SK-N-MC (cell line): ENCODE measurements around the gene CEP72.
"Not testable (repeated sequence)": the region's sequence is repeated elsewhere in the genome, so short reads cannot be mapped to it uniquely, and the experiment has no call there.

Experiments
- DNase-seq: peaks from one replicate; pipeline ENCODE4 v3.0.0-alpha.2; 2011; ENCODE audit warnings: low read depth, low spot score
- H3K27ac ChIP-seq: fragments of 200-600 bp; sonication (generic); 2 replicates; pipeline ENCODE4 v1.5.1; 2016; ENCODE audit warnings: mixed run types
- H3K36me3 ChIP-seq: fragments of 200-600 bp; sonication (generic); 2 replicates; pipeline ENCODE4 v1.6.1; 2017; ENCODE audit warnings: antibody characterized with exemption, low read length, mixed read lengths; ENCODE audit not compliant: insufficient read depth
- H3K4me3 ChIP-seq: fragments of 200-600 bp; sonication (generic); 2 replicates; pipeline ENCODE4 v1.5.1; 2016
- H3K9ac ChIP-seq: fragments of 200-600 bp; sonication (generic); 2 replicates; pipeline ENCODE4 v1.8.0; 2017; ENCODE audit warnings: mixed run types, mixed read lengths; ENCODE audit not compliant: insufficient read length
- H3K9me3 ChIP-seq: fragments of 200-600 bp; sonication (generic); 2 replicates; pipeline ENCODE4 v1.6.1; 2017; ENCODE audit warnings: low read depth, mild to moderate bottlenecking, antibody characterized with exemption, low read length, moderate library complexity, mixed read lengths
- EZH2 ChIP-seq: fragments of 200-600 bp; sonication (generic); IDR thresholded peaks from one replicate; pipeline ENCODE4 v1.6.1; 2017; ENCODE audit warnings: antibody characterized with exemption
- FOXP2 ChIP-seq: optimal IDR thresholded peaks from 2 replicates; pipeline ENCODE3; 2011; ENCODE audit warnings: mild to moderate bottlenecking, moderate library complexity; ENCODE audit not compliant: insufficient read depth; ENCODE audit errors: extremely low read length, control extremely low read depth
- POLR2AphosphoS5 ChIP-seq: IDR thresholded peaks from 2 replicates; pipeline ENCODE4 v1.6.1; 2012; ENCODE audit warnings: mild to moderate bottlenecking, low read depth, low read length, borderline replicate concordance

CEP72 gene

GRCh38 chr5:570446-570845 is 41.7 kb upstream of the CEP72 start:
- Histone ChIP-seq H3K27ac (no peak overlapping the region), H3K9ac (no peak overlapping the region), H3K4me3 (no peak overlapping the region), H3K36me3 (no peaks in the 10 kb centered on the region), H3K9me3 (peaks cover 5% of the 10 kb centered on the region; the same call in 1 of the 2 replicates)
- TF ChIP-seq FOXP2 (no peak), POLR2AphosphoS5 (no peak), EZH2 (no peak)
- no peak for DNase-seq

- no peak for TF ChIP-seq FOXP2
- no peak for TF ChIP-seq POLR2AphosphoS5
- no peak for TF ChIP-seq EZH2
- no peak for DNase-seq
- no peak overlapping the region for H3K4me3 ChIP-seq
- no peaks in the 10 kb centered on the region for H3K36me3 ChIP-seq
- peaks cover 2% of the 10 kb centered on the region; the same call in 1 of the 2 replicates for H3K9me3 ChIP-seq
- H3K27ac ChIP-seq, result no peak overlapping the region
- H3K9ac ChIP-seq, result no peak overlapping the region
Observed at GRCh38 chr5:570886-571285, 41.3 kb upstream of the CEP72 start.

- DNase-seq, result no peak
- Histone ChIP-seq H3K9ac (no peak overlapping the region), H3K27ac (no peak overlapping the region), H3K4me3 (no peak overlapping the region), H3K36me3 (no peaks in the 10 kb centered on the region), H3K9me3 (no peaks in the 10 kb centered on the region)
- TF ChIP-seq EZH2, result no peak
- TF ChIP-seq FOXP2, result no peak
- no peak for TF ChIP-seq POLR2AphosphoS5
Observed at GRCh38 chr5:571791-572190, 40.3 kb upstream of the CEP72 start.

GRCh38 chr5:572398-573019 is 39.6 kb upstream of the CEP72 start:
- DNase-seq, result no peak

GRCh38 chr5:573206-573605 is 38.9 kb upstream of the CEP72 start:
- H3K36me3 ChIP-seq, result no peaks in the 10 kb centered on the region
- no peak for DNase-seq
- no peaks in the 10 kb centered on the region for H3K9me3 ChIP-seq
- no peak overlapping the region for H3K9ac ChIP-seq
- no peak overlapping the region for H3K27ac ChIP-seq
- no peak overlapping the region for H3K4me3 ChIP-seq
- TF ChIP-seq POLR2AphosphoS5 (no peak), FOXP2 (no peak), EZH2 (no peak)

More at GRCh38 chr5:572398-573019, 39.6 kb upstream of the CEP72 start:
- no peak overlapping the region for H3K4me3 ChIP-seq
- no peaks in the 10 kb centered on the region for H3K36me3 ChIP-seq
- TF ChIP-seq POLR2AphosphoS5 (no peak), FOXP2 (no peak), EZH2 (no peak)
- H3K9me3 ChIP-seq, result no peaks in the 10 kb centered on the region
- no peak overlapping the region for H3K27ac ChIP-seq
- H3K9ac ChIP-seq, result no peak overlapping the region

- H3K27ac ChIP-seq, result no peak overlapping the region
- no peak overlapping the region for H3K4me3 ChIP-seq
- TF ChIP-seq FOXP2, result no peak
- TF ChIP-seq EZH2, result no peak
- no peak for TF ChIP-seq POLR2AphosphoS5
- no peak for DNase-seq
- no peak overlapping the region for H3K9ac ChIP-seq
- H3K9me3 ChIP-seq, result no peaks in the 10 kb centered on the region
- H3K36me3 ChIP-seq, result no peaks in the 10 kb centered on the region
Observed at GRCh38 chr5:573976-574375, 38.2 kb upstream of the CEP72 start.

GRCh38 chr5:574906-575305 is 37.2 kb upstream of the CEP72 start:
- Histone ChIP-seq H3K4me3 (no peak overlapping the region), H3K9me3 (no peaks in the 10 kb centered on the region), H3K9ac (no peak overlapping the region), H3K27ac (no peak overlapping the region), H3K36me3 (no peaks in the 10 kb centered on the region)
- DNase-seq, result no peak
- TF ChIP-seq POLR2AphosphoS5, result no peak
- TF ChIP-seq FOXP2, result no peak
- no peak for TF ChIP-seq EZH2

- TF ChIP-seq POLR2AphosphoS5 (no peak), FOXP2 (no peak), EZH2 (no peak)
- no peak for DNase-seq
- Histone ChIP-seq H3K9me3 (no peaks in the 10 kb centered on the region), H3K4me3 (no peak overlapping the region), H3K36me3 (no peaks in the 10 kb centered on the region), H3K9ac (no peak overlapping the region), H3K27ac (no peak overlapping the region)
Observed at GRCh38 chr5:575636-576035, 36.5 kb upstream of the CEP72 start.

- H3K9ac ChIP-seq, H3K4me3 ChIP-seq, DNase-seq, H3K36me3 ChIP-seq, H3K27ac ChIP-seq, H3K9me3 ChIP-seq: not testable (repeated sequence)
Observed at GRCh38 chr5:577214-577613, 34.9 kb upstream of the CEP72 start.
